Heart right ventricle (tissue), 16 donors: ENCODE measurements around the gene ADIRF. TPM values are rescaled to one million over a fixed set of nuclear protein-coding genes. Genes with fewer than 3 reads are reported as not detected.

ENCODE experiments used
- ATAC-seq, 8 donors: fragments of 200-7000 bp; cut with Tn5 transposase; one replicate each; pipeline ENCODE4 v1.9.1; 2020; ENCODE audit warnings: mild to moderate bottlenecking in 8 of 8, moderate library complexity in 8 of 8, moderate number of reproducible peaks in 1 of 8
- DNase-seq, 2 donors: peaks; one replicate each; pipeline ENCODE4 v3.0.0-alpha.2; 2020
- H3K27ac ChIP-seq, 10 donors: fragments of 200-600 bp; sonication (generic) in 2 of 10; one replicate each; pipeline versions ENCODE4 v1.5.0 to v1.8.0; 2020 to 2022; ENCODE audit warnings: mild to moderate bottlenecking in 3 of 10
- H3K27me3 ChIP-seq, 7 donors: fragments of 200-600 bp; one replicate each; pipeline ENCODE4 v1.8.0; 2021 to 2022; ENCODE audit warnings: mild to moderate bottlenecking in 2 of 7
- H3K36me3 ChIP-seq, 9 donors: fragments of 200-600 bp; sonication (generic) in 1 of 9; one replicate each; pipeline versions ENCODE4 v1.5.0 to v1.8.0; 2020 to 2022; ENCODE audit warnings: mild to moderate bottlenecking in 2 of 9
- H3K4me1 ChIP-seq, 9 donors: fragments of 200-600 bp; sonication (generic) in 1 of 9; one replicate each; pipeline versions ENCODE4 v1.5.0 to v1.8.0; 2020 to 2022; ENCODE audit warnings: mild to moderate bottlenecking in 4 of 9
- H3K4me3 ChIP-seq, 10 donors: fragments of 200-600 bp; sonication (generic) in 2 of 10; one replicate each; pipeline versions ENCODE4 v1.5.0 to v1.8.0; 2020 to 2022; ENCODE audit warnings: mild to moderate bottlenecking in 7 of 10, moderate library complexity in 2 of 10
- H3K9me3 ChIP-seq, 11 donors: fragments of 200-600 bp in 10 of 11; sonication (generic) in 2 of 11; one replicate each; pipeline versions ENCODE4 v1.5.0 to v1.8.0; 2013 to 2022; ENCODE audit warnings: mild to moderate bottlenecking in 2 of 11, control low read depth in 1 of 11, moderate library complexity in 1 of 11
- CTCF ChIP-seq, 9 donors: fragments of 200-600 bp; sonication (generic) in 2 of 9; IDR thresholded peaks; one replicate each; pipeline versions ENCODE4 v1.5.0 to v1.8.0; 2021 to 2022; ENCODE audit warnings: antibody characterized with exemption in 9 of 9, mild to moderate bottlenecking in 5 of 9, moderate library complexity in 1 of 9
- WGBS, 2 donors: extraction: QIAGEN DNeasy Blood & Tissue Kit; methylation state at CpG; one replicate each; pipeline ENCODE4 v1.1.7; 2013; ENCODE audit warnings: inconsistent platforms in 1 of 2; 5-methylcytosine and 5-hydroxymethylcytosine counted together
- intact Hi-C, 10 donors: fragments of 100-400 bp; cut with DNase I; formaldehyde crosslinking; loops; one replicate each; pipeline versions ENCODE4 v1.11.1 to v1.14.2; 2022
- polyA plus RNA-seq, 2 donors: library from polyadenylated mRNA; stranded (reverse); fragments of 200-250 nt; gene quantifications; one replicate each; pipeline ENCODE4 v1.2.3, GENCODE V29; 2013
- total RNA-seq, 10 donors: library from RNA; stranded (reverse); fragmentation: NEBNext Ultra II Directional in 3 of 10; extraction: Animal tissue kit (Norgen Biotek cat#: 25700) in 3 of 10; gene quantifications; one replicate each; pipeline versions ENCODE4 v1.2.1 to v1.2.4, GENCODE V29; 2021 to 2023
- donor health status: Arrhythmogenic right ventricular cardiomyopathy.
- donor health status: ischemic (EF 13 %, LVEDD 7.1; RV severe dilation, severe dysfunction).
- donor health status: healthy with polysubstance abuse.
- donor health status: DM: no; HTN: yes; CAD: no.
- donor health status: DM: no; HTN: no; CAD: no.
- donor health status: ischemic (EF 25% LVEDD 6.9; RV normal size, moderate dysfunction).
- donor health status: ischemic (EF 25% LVEDD 5.7; RV mildly dilated, moderate dysfunction).
- donor health status: healthy.
- donor health status: DM: yes; HTN: yes; CAD: no.
- donor health status: Ischemic cardiomyopathy.
- donor health status: ischemic (EF 35%, LVEDD 5.7; RV mildly dilated, moderate dysfunction).
- donor health status: nonischemic (EF 11% LVEDD 7.7; RV severe dilation, severe dysfunction).
- donor health status: DM: yes; HTN: yes; CAD: no.
- donor health status: PGD.
- donor health status: ischemic (EF 29% LVEDD 5.4; RV normal size, mild dysfunction).
- donor health status: nonischemic (EF 23%, LVEDD 6.1; RV moderate dilation, normal function).

The ADIRF gene
- total and polyA plus RNA-seq, 12 donors = 18.5 to 234 (median 42.2) TPM

- no peaks in the 10 kb centered on the region for H3K27me3 ChIP-seq
- intact Hi-C loops = loop anchor here in 1 of 10 donors (2.0 kb wide), 1 partner anchor 24 kb away; no protein-coding TSS in a partner anchor
- H3K36me3 ChIP-seq = peaks cover 0 to 8% (median 0%) of the 10 kb centered on the region in 9 donors
- H3K9me3 ChIP-seq = no peaks in the 10 kb centered on the region
- no peak for TF ChIP-seq CTCF (IDR thresholded peaks at IDR 0.05)
- H3K4me3 ChIP-seq = no peak overlapping the region
- no peak for ATAC-seq
- DNase-seq = no peak
- 93 to 94% methylated on average over 7 of the region's 7 CpGs for WGBS, 2 donors
- H3K27ac ChIP-seq = no peak overlapping the region
- peaks cover 18 to 55% (median 45%) of the 10 kb centered on the region in 9 donors for H3K4me1 ChIP-seq
Observed at GRCh38 chr10:86962136-86962980, 5.9 kb upstream of the ADIRF start.

- Histone ChIP-seq H3K27ac (no peak overlapping the region), H3K27me3 (peaks cover 0 to 4% (median 0%) of the 10 kb centered on the region in 7 donors), H3K4me1 (peaks cover 20 to 55% (median 45%) of the 10 kb centered on the region in 9 donors), H3K9me3 (no peaks in the 10 kb centered on the region), H3K4me3 (no peak overlapping the region), H3K36me3 (peaks cover 0 to 8% (median 0%) of the 10 kb centered on the region in 9 donors)
- ATAC-seq = no peak
- DNase-seq = no peak
- no peak for TF ChIP-seq CTCF (IDR thresholded peaks at IDR 0.05)
- WGBS, 2 donors = 97 to 98% methylated on average over 7 of the region's 7 CpGs
- intact Hi-C loops = loop anchor here in 1 of 10 donors (2.0 kb wide), 1 partner anchor 24 kb away; no protein-coding TSS in a partner anchor
Observed at GRCh38 chr10:86962981-86963310, 5.3 kb upstream of the ADIRF start.

GRCh38 chr10:86963341-86963919 is 4.9 kb upstream of the ADIRF start:
- 92 to 96% methylated on average over 12 of the region's 12 CpGs for WGBS, 2 donors
- Histone ChIP-seq H3K27me3 (peaks cover 0 to 9% (median 0%) of the 10 kb centered on the region in 7 donors), H3K4me3 (no peak overlapping the region), H3K9me3 (no peaks in the 10 kb centered on the region), H3K36me3 (peaks cover 0 to 8% (median 0%) of the 10 kb centered on the region in 9 donors), H3K4me1 (peaks cover 20 to 55% (median 46%) of the 10 kb centered on the region in 9 donors), H3K27ac (no peak overlapping the region)
- ATAC-seq (no peak), DNase-seq (no peak)
- intact Hi-C loops = loop anchor here in 1 of 10 donors (2.0 kb wide), 1 partner anchor 25 kb away; no protein-coding TSS in a partner anchor
- no peak for TF ChIP-seq CTCF (IDR thresholded peaks at IDR 0.05)

GRCh38 chr10:86964061-86964846 is 4.0 kb upstream of the ADIRF start:
- TF ChIP-seq CTCF (IDR thresholded peaks at IDR 0.05) = no peak
- H3K36me3 ChIP-seq = peaks cover 0 to 8% (median 0%) of the 10 kb centered on the region in 9 donors
- H3K4me3 ChIP-seq = no peak overlapping the region
- no peak for DNase-seq
- no peaks in the 10 kb centered on the region for H3K9me3 ChIP-seq
- H3K27me3 ChIP-seq = peaks cover 0 to 17% (median 0%) of the 10 kb centered on the region in 7 donors
- 85 to 89% methylated on average over 11 to 13 of the region's 13 CpGs for WGBS, 2 donors
- peaks cover 13 to 55% (median 46%) of the 10 kb centered on the region in 9 donors for H3K4me1 ChIP-seq
- ATAC-seq = no peak
- no peak overlapping the region for H3K27ac ChIP-seq
- intact Hi-C loops = no loop called here
